ENCODE data around the gene TRERF1. TPM values are rescaled to one million over a fixed set of nuclear protein-coding genes. Genes with fewer than 3 reads are reported as not detected.

Gene TRERF1
- total and polyA plus RNA-seq, 2 of the 8 experiments (the other 6 are each of a cell fraction or from before 2014, with no cell fraction given), result 10.8 to 21.5 TPM

GRCh38 chr6:42347456-42347855, 104.3 kb downstream of the TRERF1 start:
- H2AFZ ChIP-seq (ENCODE audit: low read length), result no peak overlapping the region
- no peak overlapping the region for H3K14ac ChIP-seq (ENCODE audit: insufficient read length)
- no peak overlapping the region for H2BK12ac ChIP-seq (ENCODE audit: low read depth, low read length)
- no peak overlapping the region for H3K9ac ChIP-seq (replicated peaks in 1 of 4; ENCODE audit: extremely low read depth in 1 of 4, low read depth in 3 of 4, low read length in 3 of 4)
- no peak overlapping the region for H3K56ac ChIP-seq (replicated peaks; ENCODE audit: insufficient read length, low read depth, low read length)
- H4K8ac ChIP-seq (ENCODE audit: extremely low read depth, insufficient read depth, low read length), result no peak overlapping the region
- H3K9me3 ChIP-seq (ENCODE audit: insufficient read depth in 2 of 2, low read depth in 1 of 2, low read length in 1 of 2), result no peaks in the 10 kb centered on the region
- H3K79me2 ChIP-seq (ENCODE audit: control insufficient read depth in 1 of 2, insufficient read depth in 2 of 2, low read length in 2 of 2), result peaks cover 0 to 29% of the 10 kb centered on the region in 2 experiments; a peak in 1 of 4 replicates
- H3K4me2 ChIP-seq (ENCODE audit: insufficient read depth in 1 of 2, low read depth in 2 of 2, low read length in 2 of 2), result no peak overlapping the region
- H3K23ac ChIP-seq (ENCODE audit: insufficient read length), result no peak overlapping the region
- H2BK120ac ChIP-seq (replicated peaks; ENCODE audit: low read depth, low read length), result no peak overlapping the region
- no peak overlapping the region for H3K18ac ChIP-seq (ENCODE audit: extremely low read depth, low read length)
- no peak overlapping the region for H3K27ac ChIP-seq (ENCODE audit: low read depth, low read length)
- H3K23me2 ChIP-seq (ENCODE audit: low read depth, low read length), result no peaks in the 10 kb centered on the region
- H4K20me1 ChIP-seq (replicated peaks in 1 of 2; ENCODE audit: control insufficient read depth in 1 of 2, insufficient read depth in 2 of 2, low read length in 2 of 2), result peaks cover 3 to 4% of the 10 kb centered on the region in 2 experiments
- DNase-seq (ENCODE audit: low read depth in 1 of 2, low spot score in 2 of 2), result no peak
- H4K91ac ChIP-seq (replicated peaks; ENCODE audit: insufficient read length, low read length), result no peak overlapping the region
- ChIA-PET POLR2A (ENCODE audit: partially characterized antibody) (interaction anchor here (1.3 to 1.5 kb wide), 2 partner anchors 13 to 17 kb away, joined by 3 to 4 read pairs; no protein-coding TSS in a partner anchor), CTCF (ENCODE audit: partially characterized antibody) (interaction anchor here (0.9 to 1.7 kb wide), 2 partner anchors 12 to 20 kb away, joined by 3 to 4 read pairs; no protein-coding TSS in a partner anchor)
- H3K36me3 ChIP-seq (ENCODE audit: control insufficient read depth in 2 of 4, insufficient read depth in 4 of 4, low read length in 3 of 4), result no peaks in the 10 kb centered on the region; a peak in 1 of 8 replicates
- 92% methylated on average over 7 of the region's 7 CpGs; no CpG with 5 or more reads in 1 of the 2 experiments for WGBS, 2 experiments (ENCODE audit: extremely low coverage in 1 of 2, insufficient coverage in 1 of 2, insufficient read length in 1 of 2, insufficient replicate concordance in 2 of 2, low coverage in 1 of 2, low lambda C conversion rate in 2 of 2, missing lambda C conversion rate in 1 of 2)
- peaks cover 0 to 5% (median 0%) of the 10 kb centered on the region in 4 experiments; a peak in 2 of 7 replicates for H3K4me1 ChIP-seq (replicated peaks in 1 of 4; ENCODE audit: control insufficient read depth in 3 of 4, insufficient read depth in 4 of 4, low read length in 3 of 4)
- no peak overlapping the region for H3K4ac ChIP-seq (replicated peaks; ENCODE audit: insufficient read length, low read depth, low read length)
- no peak overlapping the region for H4K5ac ChIP-seq (ENCODE audit: insufficient read length, low read depth, low read length)
- FAIRE-seq, result no peak
- no peak overlapping the region for H2BK20ac ChIP-seq (ENCODE audit: low read length)
- H2BK15ac ChIP-seq (ENCODE audit: low read length), result no peak overlapping the region
- H3K27me3 ChIP-seq (replicated peaks in 1 of 4; ENCODE audit: control insufficient read depth in 3 of 4, extremely low read depth in 1 of 4, insufficient read depth in 3 of 4, low read length in 3 of 4), result no peaks in the 10 kb centered on the region
- H3K4me3 ChIP-seq (ENCODE audit: extremely low read depth in 1 of 4, insufficient read depth in 2 of 4, low read depth in 3 of 4, low read length in 4 of 4), result no peak overlapping the region
- no peak overlapping the region for H2BK5ac ChIP-seq (ENCODE audit: low read depth, low read length)
- peaks cover 9% of the 10 kb centered on the region; the same call in 1 of the 2 replicates for H3K79me1 ChIP-seq (ENCODE audit: low read depth, low read length)
- no peak overlapping the region for H2AK5ac ChIP-seq (ENCODE audit: low read depth, low read length)
- TF ChIP-seq MAFK (IDR thresholded peaks at IDR 0.05; ENCODE audit: low read depth, low read length), result no peak
- TF ChIP-seq RBBP5 (IDR thresholded peaks at IDR 0.05; ENCODE audit: borderline replicate concordance, low read depth, low read length), result no peak
- no peak for TF ChIP-seq SIX5 (IDR thresholded peaks at IDR 0.05; ENCODE audit: low read depth, low read length)

Data from H1 (cell line).